Measurements from ENCODE around the gene TTC7B. TPM values are rescaled to one million over a fixed set of nuclear protein-coding genes. Genes with fewer than 3 reads are reported as not detected.

TTC7B gene
- total and polyA plus RNA-seq, 2 of the 13 experiments (the other 11 are each of a cell fraction or from before 2014, with no cell fraction given), result 1.3 to 3.2 TPM

DNA sequence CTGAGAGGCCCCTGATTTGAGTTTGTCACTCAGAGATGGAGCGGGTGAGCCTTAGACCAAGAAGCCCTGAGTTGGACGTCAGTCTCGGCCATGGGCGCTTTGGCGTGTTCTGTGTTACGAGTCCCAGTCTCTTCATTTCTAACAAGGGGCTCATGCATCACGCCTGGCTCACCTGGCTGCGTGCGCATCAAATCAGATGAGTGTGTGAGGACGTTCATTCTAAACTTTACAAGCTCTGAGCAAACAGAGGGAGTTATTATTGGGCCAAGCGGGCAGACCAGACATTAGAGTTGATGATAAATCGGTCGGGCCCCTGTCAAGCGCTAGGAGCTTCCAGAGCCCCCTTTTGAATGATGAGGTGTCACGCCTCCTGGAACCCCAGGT is 302.2 kb downstream of the TTC7B start (continued):
- TF ChIP-seq, protein P1, sequence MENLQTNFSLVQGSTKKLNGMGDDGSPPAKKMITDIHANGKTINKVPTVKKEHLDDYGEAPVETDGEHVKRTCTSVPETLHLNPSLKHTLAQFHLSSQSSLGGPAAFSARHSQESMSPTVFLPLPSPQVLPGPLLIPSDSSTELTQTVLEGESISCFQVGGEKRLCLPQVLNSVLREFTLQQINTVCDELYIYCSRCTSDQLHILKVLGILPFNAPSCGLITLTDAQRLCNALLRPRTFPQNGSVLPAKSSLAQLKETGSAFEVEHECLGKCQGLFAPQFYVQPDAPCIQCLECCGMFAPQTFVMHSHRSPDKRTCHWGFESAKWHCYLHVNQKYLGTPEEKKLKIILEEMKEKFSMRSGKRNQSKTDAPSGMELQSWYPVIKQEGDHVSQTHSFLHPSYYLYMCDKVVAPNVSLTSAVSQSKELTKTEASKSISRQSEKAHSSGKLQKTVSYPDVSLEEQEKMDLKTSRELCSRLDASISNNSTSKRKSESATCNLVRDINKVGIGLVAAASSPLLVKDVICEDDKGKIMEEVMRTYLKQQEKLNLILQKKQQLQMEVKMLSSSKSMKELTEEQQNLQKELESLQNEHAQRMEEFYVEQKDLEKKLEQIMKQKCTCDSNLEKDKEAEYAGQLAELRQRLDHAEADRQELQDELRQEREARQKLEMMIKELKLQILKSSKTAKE (CRISPR knock-in tag; IDR thresholded peaks at IDR 0.05; ENCODE audit: borderline replicate concordance), result no peak
- TF ChIP-seq ZNF780A (CRISPR knock-in tag; IDR thresholded peaks at IDR 0.05), result no peak
- TF ChIP-seq, protein P2, sequence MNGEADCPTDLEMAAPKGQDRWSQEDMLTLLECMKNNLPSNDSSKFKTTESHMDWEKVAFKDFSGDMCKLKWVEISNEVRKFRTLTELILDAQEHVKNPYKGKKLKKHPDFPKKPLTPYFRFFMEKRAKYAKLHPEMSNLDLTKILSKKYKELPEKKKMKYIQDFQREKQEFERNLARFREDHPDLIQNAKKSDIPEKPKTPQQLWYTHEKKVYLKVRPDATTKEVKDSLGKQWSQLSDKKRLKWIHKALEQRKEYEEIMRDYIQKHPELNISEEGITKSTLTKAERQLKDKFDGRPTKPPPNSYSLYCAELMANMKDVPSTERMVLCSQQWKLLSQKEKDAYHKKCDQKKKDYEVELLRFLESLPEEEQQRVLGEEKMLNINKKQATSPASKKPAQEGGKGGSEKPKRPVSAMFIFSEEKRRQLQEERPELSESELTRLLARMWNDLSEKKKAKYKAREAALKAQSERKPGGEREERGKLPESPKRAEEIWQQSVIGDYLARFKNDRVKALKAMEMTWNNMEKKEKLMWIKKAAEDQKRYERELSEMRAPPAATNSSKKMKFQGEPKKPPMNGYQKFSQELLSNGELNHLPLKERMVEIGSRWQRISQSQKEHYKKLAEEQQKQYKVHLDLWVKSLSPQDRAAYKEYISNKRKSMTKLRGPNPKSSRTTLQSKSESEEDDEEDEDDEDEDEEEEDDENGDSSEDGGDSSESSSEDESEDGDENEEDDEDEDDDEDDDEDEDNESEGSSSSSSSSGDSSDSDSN (CRISPR knock-in tag; IDR thresholded peaks at IDR 0.05), result peak; percentile 16; the same call in 1 of the 2 replicates
- TF ChIP-seq ZNF782 (CRISPR knock-in tag; IDR thresholded peaks at IDR 0.05; ENCODE audit: borderline replicate concordance), result 0 out of 2 replicates have a peak, but pooled peaks have one; percentile 23
- no peak for TF ChIP-seq ZNF34 (CRISPR knock-in tag; IDR thresholded peaks at IDR 0.05; ENCODE audit: borderline replicate concordance)
- no peak for TF ChIP-seq SMC3 (IDR thresholded peaks at IDR 0.05; ENCODE audit: low read length)
- TF ChIP-seq, protein P3, sequence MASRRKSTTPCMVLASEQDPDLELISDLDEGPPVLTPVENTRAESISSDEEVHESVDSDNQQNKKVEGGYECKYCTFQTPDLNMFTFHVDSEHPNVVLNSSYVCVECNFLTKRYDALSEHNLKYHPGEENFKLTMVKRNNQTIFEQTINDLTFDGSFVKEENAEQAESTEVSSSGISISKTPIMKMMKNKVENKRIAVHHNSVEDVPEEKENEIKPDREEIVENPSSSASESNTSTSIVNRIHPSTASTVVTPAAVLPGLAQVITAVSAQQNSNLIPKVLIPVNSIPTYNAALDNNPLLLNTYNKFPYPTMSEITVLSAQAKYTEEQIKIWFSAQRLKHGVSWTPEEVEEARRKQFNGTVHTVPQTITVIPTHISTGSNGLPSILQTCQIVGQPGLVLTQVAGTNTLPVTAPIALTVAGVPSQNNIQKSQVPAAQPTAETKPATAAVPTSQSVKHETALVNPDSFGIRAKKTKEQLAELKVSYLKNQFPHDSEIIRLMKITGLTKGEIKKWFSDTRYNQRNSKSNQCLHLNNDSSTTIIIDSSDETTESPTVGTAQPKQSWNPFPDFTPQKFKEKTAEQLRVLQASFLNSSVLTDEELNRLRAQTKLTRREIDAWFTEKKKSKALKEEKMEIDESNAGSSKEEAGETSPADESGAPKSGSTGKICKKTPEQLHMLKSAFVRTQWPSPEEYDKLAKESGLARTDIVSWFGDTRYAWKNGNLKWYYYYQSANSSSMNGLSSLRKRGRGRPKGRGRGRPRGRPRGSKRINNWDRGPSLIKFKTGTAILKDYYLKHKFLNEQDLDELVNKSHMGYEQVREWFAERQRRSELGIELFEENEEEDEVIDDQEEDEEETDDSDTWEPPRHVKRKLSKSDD (CRISPR knock-in tag; IDR thresholded peaks at IDR 0.05; ENCODE audit: low read depth), result no peak
- no peak for TF ChIP-seq HNRNPK (IDR thresholded peaks at IDR 0.05; ENCODE audit: low read depth, low read length, poor library complexity, severe bottlenecking)
- no peak for TF ChIP-seq SALL1 (CRISPR knock-in tag; IDR thresholded peaks at IDR 0.05)
- TF ChIP-seq ZNF235 (CRISPR knock-in tag; IDR thresholded peaks at IDR 0.05; ENCODE audit: borderline replicate concordance), result no peak
- no peak for TF ChIP-seq ZNF644 (CRISPR knock-in tag; IDR thresholded peaks at IDR 0.05; ENCODE audit: low read depth)
- TF ChIP-seq, protein P4, sequence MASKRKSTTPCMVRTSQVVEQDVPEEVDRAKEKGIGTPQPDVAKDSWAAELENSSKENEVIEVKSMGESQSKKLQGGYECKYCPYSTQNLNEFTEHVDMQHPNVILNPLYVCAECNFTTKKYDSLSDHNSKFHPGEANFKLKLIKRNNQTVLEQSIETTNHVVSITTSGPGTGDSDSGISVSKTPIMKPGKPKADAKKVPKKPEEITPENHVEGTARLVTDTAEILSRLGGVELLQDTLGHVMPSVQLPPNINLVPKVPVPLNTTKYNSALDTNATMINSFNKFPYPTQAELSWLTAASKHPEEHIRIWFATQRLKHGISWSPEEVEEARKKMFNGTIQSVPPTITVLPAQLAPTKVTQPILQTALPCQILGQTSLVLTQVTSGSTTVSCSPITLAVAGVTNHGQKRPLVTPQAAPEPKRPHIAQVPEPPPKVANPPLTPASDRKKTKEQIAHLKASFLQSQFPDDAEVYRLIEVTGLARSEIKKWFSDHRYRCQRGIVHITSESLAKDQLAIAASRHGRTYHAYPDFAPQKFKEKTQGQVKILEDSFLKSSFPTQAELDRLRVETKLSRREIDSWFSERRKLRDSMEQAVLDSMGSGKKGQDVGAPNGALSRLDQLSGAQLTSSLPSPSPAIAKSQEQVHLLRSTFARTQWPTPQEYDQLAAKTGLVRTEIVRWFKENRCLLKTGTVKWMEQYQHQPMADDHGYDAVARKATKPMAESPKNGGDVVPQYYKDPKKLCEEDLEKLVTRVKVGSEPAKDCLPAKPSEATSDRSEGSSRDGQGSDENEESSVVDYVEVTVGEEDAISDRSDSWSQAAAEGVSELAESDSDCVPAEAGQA (IDR thresholded peaks at IDR 0.05; ENCODE audit: low read depth), result no peak
- TF ChIP-seq, protein P4 (CRISPR knock-in tag; IDR thresholded peaks at IDR 0.05; ENCODE audit: borderline replicate concordance), result no peak
- TF ChIP-seq STAG1 (CRISPR knock-in tag; IDR thresholded peaks at IDR 0.05), result no peak
- no peak for TF ChIP-seq SRSF1 (optimal IDR thresholded peaks at IDR 0.05; ENCODE audit: low read depth, low read length)
